NCI-H345 treated with DMSO at 0.1 percent for 48 hours (cell line): ENCODE data around the gene FCER2.

Experiments used
- DNase-seq: peaks from one replicate; lab custom pipeline; 2025; ENCODE audit not compliant: unreplicated experiment; lab: John Stamatoyannopoulos, UW

The FCER2 gene

DNA sequence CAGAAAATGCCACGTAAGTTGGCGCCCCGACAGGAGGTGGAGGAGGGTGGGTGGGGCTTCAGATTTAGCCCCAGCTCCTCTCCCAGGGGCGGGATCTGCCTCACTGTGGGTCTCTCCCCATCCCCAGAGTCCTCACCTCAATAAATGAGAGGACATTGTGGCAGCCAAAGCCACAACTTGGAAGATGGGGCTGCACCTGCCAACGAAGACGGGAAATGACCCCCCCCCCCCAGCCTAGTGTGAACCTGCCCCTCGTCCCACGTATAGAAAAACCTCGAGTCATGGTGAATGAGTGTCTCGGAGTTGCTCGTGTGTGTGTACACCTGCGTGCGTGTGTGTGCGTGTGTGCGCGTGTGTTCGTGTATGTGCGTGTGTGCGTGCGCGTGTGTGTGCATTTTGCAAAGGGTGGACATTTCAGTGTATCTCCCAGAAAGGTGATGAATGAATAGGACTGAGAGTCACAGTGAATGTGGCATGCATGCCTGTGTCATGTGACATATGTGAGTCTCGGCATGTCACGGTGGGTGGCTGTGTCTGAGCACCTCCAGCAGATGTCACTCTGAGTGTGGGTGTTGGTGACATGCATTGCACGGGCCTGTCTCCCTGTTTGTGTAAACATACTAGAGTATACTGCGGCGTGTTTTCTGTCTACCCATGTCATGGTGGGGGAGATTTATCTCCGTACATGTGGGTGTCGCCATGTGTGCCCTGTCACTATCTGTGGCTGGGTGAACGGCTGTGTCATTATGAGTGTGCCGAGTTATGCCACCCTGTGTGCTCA, 22.8 kb downstream of the FCER2 start:
- peak; percentile 19 for DNase-seq

DNA sequence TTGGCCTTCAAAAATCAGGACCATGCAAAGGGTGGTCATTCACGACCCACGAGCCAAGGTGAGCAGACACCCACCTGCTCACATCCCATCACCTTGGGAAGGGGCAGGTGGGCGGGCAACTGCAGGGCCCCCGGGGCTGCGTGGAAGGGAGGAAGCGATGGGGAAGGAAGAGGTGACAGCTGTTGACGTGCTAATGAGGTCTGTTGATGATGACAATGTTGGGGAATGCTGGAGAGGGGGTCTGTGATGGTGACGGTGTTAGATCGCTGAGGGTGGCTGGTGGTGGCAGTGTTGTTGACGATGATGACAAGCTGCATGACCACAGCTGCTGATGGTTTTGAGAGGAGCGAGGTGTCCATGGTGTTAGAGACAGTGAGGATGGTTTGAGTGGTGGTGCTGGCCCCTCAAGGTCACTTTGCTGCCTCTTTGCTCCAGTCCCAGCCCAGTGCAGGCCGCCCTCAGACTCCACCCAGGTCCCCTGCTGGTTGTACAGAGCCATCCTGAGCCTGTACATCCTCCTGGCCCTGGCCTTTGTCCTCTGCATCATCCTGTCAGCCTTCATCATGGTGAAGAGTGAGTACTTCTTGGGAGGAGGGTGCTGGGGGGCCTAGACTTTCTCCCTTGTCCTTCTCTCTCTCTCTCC, 24.1 kb downstream of the FCER2 start:
- no peak for DNase-seq

DNA sequence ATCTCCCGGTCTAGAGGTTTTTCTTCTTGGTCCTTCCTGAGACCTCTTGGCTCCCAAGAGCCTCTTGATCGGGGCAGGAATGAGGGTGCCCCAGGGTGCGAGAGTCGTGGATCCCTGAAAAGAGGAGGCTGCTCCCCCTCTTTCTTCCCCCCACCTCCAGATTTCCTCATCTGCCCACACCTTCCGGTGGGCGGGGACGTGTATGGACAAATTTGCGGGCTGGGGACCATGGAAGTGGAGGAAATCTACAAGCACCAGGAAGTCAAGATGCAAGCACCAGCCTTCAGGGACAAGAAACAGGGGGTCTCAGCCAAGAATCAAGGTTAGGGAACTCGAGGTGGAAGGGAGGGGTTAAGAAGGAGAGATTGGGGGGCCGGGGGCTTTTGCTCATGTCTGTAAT, 25.1 kb downstream of the FCER2 start, which contains the start of gene MCEMP1:
Gene MCEMP1 (plus strand): TSS at position 237 of the 400 bp plus-strand sequence. CDS start 31 bp downstream, at position 268.
- DNase-seq: no peak

DNA sequence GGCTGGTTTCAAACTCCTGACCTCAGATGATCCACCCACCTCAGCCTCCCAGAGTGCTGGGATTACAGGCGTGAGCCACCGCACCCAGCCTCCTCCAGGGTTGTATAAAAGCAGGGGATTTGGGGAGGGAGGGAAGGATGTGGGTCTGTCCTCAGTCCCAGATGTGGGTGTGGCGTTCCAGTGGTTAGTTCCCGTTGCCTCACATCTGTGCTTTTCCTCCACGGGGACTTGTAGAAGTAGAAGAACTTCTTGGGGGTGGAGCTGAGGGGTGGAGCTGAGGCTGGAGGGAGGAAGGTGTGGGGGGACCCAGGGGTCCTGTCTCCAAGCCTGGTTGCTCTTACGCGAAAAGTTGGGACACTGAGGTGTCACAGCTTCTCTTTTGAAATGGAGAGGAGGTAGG, 25.6 kb downstream of the FCER2 start:
- DNase-seq: no peak

DNA sequence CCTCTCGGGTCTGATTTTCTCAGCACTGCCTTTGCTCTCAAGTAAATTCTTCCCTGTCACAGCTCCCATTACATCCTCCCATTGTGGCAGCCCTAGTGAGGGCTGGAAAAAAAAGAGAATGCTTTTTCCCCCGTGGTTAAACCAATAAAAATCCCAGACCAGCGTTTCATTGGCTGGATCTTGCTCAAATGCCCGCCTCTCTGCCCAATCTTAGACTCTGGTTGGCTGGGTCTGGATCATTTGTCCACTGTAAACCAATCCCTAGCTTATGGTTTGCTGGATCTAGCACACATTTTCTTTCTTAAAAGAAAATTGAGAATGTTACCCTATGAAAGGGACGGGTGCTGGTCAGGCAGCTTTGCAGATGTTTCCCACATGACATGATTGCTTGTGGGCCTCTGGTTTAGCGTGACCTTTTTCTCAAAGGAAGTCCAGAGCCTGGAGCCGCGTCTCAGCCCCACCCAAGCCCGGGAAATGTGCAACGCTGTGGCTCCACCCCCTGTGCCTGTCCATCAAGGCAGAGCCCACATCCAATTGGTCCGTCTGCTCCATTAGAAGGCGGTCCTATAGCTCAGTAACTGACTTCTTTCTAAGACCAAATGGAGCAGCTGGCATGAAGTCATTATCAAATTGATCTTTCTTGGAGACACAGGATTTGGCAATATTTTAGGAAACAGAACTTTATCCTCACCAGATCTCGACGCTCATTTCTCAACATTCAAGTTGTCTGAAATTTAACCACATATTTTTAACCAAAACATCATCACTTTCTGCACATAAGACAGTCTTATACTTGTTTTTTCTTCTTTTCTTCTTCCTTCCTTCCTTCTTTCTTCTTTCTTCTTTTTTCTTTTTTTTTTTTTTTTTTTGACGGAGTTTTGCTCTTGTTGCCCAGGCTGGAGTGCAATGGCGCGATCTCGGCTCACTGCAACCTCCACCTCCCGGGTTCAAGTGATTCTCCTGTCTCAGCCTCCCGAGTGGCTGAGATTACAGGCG, 27.6 kb downstream of the FCER2 start:
- DNase-seq: no peak

DNA sequence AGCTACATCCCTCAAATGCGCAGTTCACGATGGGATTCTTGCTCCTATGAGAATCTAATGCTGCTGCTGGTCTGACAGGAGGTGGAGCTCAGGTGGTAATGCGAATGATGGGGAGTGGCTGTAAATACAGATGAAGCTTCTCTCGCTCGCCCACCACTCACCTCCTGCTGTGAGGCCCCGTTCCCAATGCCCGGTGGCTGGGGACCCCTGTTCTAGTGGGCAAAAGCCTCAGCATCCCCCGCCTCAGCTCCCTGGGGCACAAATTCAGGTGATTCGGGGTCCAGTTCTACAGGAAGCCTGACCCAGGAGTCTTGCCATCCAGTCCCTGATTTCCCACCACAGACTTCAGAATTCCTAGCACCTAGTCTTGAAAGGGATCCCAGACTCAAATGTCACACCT, 29.4 kb downstream of the FCER2 start:
- DNase-seq: no peak

DNA sequence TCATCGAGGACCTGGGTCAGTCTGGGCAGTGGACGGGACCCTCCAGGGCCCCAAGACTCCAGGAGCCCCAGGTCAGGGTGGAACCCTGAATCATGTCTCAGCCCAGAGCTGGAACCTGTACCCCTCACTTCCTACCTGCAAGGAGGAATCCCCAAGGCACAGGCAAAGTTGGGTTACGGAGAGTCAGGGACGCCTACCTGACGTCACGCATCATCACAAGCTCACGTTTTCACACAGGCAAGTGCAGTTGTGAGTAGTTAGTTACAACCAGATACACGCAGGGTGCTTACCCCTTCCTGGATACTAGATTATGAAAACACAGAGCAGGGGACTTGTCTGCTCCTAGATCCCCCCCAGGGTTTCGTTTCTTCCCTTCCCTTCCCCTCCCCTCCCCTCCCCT, 31.1 kb downstream of the FCER2 start:
- no peak for DNase-seq

DNA sequence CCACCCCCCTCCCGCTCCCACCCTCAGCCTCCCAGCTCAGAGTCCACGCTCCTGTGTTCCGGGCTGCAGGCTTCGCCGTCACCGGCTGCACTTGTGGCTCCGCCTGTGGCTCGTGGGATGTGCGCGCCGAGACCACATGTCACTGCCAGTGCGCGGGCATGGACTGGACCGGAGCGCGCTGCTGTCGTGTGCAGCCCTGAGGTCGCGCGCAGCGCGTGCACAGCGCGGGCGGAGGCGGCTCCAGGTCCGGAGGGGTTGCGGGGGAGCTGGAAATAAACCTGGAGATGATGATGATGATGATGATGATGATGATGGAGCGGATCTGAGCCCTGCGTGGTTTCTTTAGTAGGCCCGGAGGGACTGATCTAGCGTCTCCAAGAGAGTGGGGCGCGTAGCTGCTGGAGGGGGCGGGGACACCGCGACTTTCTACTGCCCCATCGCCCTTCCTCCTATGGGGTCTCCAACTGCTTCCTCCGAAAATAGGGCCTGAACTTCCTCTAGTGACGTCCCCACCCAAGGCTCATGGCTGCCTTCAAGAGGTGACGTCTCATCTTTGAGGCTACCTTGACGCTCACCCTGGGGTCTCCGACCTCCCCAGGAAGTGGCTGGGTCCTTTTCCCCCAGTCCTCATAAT, 31.7 kb downstream of the FCER2 start:
- no peak for DNase-seq

DNA sequence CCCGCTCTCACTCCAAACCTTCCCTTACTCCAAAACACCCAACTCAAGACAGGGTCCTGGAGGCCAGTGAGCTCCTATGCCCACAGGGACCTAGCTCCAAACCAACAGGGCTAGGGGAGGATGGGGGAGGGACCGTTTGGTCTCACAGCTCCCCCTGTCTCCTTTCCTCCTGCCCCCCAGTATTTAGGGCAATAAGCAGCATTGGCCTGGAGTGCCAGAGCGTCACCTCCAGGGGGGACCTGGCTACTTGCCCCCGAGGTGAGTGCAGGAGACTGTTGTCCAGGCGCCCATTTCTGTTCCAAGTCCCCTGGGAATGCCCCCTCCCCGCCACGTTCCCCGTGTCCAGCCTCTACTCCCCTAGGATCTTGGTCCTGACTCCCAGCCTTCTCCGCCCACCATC, 32.3 kb downstream of the FCER2 start:
- no peak for DNase-seq

DNA sequence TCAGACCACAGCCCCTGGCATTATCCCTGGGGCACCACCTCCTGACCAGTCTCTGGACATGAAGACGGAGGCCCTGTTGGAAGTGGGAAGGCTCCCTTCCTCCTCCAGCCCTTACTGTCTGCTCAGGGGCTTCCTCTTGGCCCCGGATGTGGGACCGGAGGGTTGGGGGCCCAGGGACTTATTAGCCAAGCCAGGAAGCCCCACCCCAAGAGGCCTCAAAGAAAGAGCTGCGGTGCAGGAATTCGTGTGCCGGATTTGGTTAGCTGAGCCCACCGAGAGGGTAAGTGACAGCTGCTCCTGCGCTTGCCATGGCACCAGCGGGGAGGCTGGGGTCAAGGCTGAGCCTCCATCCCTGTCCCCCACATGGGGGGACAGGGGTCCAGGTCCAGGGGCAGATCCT, 33.1 kb downstream of the FCER2 start, which contains the start of gene RETN:
Gene RETN (plus strand): TSS at position 208 of the 400 bp plus-strand sequence. CDS start 278 bp downstream, outside the sequence.
- no peak for DNase-seq

DNA sequence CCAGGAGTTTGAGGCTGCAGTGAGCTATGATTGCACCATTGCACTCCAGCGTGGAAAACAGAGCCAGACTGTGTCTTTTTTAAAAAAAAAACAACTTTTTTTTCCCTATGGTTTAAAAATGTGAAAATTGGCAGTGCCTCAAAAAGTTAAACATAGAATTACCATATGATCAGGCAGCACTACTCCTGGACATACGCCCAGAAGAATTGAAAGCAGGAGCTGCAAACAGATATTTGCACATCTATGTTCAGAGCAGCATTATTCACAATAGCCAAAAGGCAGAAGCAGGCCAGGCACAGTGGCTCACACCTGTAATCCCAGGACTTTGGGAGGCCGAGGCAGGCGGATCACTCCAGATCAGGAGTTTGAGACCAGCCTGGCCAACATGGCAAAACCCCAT, 36.9 kb downstream of the FCER2 start:
- no peak for DNase-seq

DNA sequence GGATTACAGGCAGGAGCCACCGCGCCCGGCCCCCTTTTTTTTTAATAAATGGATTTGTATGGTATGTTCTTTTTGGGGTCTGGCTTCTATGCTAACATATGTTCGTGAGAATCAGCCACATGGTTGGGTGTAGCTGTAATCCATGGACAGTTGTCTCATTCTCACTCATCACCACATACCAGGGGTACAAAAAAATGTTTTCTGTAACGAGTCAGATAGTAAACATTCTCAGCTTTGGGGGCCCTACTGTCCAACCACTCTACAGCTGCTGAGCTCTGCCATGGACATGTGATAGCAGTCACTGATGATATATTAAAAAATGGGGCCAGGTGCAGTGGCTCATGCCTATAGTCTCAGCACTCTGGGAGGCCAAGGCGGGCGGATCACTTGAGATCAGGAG, 38.2 kb downstream of the FCER2 start:
- DNase-seq: no peak

DNA sequence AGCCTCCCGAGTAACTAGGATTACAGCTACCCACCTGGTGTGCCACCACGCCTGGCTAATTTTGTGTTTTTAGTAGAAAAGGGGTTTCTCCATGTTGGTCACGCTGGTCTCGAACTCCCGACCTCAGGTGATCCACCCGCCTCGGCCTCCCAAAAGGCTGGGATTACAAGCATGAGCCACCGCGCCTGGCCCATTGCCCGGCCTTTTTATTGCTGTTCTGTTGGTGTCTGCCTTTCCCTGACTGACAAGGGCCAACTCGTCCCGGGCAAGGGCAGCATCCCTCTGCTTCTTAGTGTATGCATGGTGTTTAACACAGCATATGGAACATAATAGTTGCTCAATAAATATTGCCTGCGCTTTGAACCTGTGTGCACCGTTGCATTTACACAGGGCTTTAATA, 39.3 kb downstream of the FCER2 start:
- no peak for DNase-seq

DNA sequence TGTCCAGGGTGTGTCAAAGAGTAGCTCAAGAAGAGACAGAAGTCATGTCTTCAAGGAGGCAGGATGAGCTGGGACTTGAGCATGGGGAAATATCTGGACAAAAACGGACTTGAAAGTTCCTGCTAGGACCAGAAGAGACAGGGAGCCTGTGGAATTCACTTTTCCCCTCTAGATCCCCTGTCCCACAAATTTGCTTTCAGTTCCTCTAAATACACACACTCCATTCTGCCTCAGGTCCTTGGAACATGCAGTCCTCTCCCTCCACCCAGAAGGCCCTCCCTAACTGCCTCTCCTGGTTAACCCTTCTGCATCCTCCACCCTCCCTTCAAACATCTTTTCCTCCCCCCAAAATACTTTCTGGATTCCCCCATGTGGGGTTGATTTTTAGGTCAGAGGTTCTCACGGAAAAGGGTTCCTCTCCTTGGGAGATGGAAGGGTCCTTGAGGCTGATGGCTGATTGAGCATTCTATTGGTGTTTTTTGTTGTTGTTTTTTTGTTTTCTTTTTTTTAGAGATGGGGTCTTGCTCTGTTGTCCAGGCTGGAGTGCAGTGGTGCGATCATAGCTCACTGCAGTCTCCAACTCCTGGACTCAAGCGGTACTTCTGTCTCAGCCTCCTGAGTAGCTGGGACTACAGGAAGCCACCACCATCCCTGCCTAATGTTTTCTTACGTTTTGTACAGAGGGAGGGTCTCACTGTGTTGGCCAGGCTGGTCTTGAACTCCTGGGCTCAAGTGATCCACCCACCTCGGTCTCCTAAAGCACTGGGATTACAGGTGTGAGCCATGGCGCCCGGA, 40.0 kb downstream of the FCER2 start:
- DNase-seq: no peak

DNA sequence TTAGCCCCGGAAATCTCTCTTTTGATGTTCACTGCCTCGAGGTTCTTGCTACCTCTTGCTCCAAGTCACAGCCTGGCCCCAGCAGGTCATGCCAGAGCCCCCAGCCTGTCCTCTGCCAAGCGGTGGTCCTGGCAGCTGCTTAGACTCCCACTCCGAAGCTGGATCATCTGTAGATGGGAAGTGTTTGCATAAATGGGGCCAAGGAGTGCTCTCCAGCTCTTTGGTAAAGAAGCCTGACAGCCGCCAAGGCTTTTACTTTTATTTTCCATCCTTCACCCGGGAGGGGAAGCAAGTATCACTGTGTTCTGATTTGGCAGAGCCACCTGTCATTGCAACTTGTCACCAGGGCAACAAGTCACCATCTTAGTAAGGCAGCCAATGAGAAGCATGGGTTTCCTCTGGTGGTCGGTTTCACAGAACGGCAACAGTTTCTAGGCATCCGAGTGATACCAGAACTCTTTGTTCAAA, 43.7 kb downstream of the FCER2 start:
- DNase-seq: no peak

DNA sequence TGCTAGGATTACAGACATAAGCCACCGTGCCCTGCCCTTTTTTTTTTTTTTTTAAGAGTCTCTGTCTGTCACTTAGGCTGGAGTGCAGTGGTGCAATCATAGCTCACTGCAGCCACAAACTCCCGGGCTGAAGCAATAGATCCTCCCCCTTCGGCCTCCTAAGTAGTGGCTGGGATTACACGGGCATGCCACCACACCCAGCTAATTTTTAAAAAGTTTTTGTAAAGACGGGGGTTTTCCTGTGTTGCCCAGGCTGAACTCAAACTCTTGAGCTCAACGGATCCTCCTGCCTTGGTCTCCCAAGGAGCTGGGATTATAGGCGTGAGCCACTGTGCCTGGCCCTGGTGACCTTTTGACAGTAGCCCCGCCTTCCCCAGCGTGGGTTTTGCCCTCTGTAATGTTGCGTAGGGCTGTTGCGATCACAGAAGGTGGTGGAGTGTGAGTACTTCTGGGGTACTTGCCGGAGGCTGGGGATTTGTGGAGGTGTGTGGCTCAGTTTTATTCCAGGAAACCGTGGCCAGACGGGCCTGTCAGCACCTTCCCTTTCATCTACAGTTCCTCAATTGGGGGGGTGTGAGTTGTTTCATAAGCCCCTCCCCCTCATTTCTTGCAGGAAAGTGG, 44.7 kb downstream of the FCER2 start:
- no peak for DNase-seq

DNA sequence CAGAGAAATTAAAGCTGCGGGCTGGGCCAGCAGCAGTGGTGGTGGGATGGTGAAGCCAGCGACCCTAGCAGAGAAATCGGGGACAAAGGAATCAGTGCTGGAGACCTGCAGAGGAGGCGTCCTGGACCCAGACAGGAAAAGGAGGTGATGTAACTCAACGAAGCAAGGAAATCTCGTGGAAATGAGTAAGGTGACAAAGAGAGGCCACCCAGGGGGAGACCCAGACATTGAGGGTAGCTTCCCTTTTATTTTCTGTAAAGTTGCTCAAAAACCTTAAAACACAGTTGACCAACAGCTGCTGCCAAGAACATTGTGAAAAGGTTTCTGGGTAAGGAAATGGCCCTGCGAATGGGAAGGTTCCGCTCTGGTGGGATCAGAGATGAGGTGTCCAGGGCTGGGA, 46.4 kb downstream of the FCER2 start:
- DNase-seq: no peak

DNA sequence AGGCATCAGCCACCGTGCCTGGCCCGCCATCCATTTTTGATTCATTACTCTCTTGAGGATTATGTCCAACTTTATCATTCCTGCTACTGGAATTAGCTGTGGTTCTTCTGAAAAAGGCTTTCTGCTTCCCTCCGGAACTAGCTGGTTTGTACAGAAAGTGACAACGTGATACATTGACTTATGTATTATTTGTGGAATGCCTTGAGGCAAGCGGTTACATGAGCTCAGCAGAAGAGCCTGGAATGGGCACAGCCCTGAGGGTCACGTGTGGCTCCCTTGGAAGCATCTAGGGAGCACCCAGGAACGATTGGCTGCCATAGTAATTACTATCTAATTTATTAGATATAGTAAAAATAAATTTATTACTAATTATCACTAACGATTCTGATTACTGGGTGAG, 47.5 kb downstream of the FCER2 start:
- DNase-seq: no peak

DNA sequence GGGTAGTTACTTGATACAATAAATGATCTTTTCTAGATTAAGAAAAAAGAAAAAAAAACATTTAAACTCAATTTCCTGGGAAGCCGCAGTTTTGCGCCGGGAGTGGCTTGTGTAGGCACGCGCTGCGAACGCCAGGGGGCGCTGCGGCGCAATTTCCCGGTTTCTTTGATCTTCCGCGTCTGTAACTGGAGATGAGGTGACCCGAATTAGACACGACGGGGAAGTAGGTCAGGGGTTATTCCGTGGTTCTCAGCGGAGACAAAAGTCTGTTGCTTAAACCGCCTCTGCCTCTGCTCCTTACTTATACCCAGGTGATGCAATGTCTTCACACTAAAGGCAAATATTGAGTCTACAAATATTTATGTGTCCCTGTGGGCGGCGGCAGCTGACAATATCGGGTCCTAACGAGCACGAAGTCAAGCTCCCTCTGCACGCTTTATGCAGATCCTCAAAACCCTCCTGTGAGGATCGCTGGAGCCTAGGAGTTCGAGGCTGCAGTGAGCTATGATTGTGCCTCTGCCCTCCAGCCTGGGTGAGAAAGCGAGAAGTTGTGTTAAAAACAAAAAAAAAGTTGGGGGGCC, 49.8 kb downstream of the FCER2 start:
- peak; percentile 54 for DNase-seq
